Uterus (tissue), 4 donors: ENCODE data around the gene KLHL18. TPM values are rescaled to one million over a fixed set of nuclear protein-coding genes. Genes with fewer than 3 reads are reported as not detected.
"Not testable (repeated sequence)": the region's sequence is repeated elsewhere in the genome, so short reads cannot be mapped to it uniquely, and the experiment has no call there.

ENCODE experiments used
- DNase-seq, 2 donors: peaks; one replicate each; pipeline ENCODE4 v3.0.0-alpha.2; 2019 to 2020
- H3K27ac ChIP-seq, 2 donors: fragments of 200-600 bp; sonication (generic); 1 replicate in 1 of 2; 2 replicates in 1 of 2; pipeline ENCODE4 v1.5.1; 2016 to 2018
- H3K27me3 ChIP-seq, 2 donors: fragments of 200-600 bp; sonication (generic); one replicate each; pipeline ENCODE4 v1.5.1; 2018 to 2019; ENCODE audit warnings: control low read depth in 1 of 2
- H3K36me3 ChIP-seq, 2 donors: fragments of 200-600 bp; sonication (generic); one replicate each; pipeline ENCODE4 v1.5.1; 2019; ENCODE audit warnings: control low read depth in 1 of 2
- H3K4me1 ChIP-seq, 2 donors: fragments of 200-600 bp; sonication (generic); one replicate each; pipeline ENCODE4 v1.5.1; 2018 to 2019; ENCODE audit warnings: control low read depth in 1 of 2
- H3K4me3 ChIP-seq, 2 donors: fragments of 200-600 bp; sonication (generic); 1 replicate in 1 of 2; 2 replicates in 1 of 2; pipeline ENCODE4 v1.5.1; 2018 to 2019; ENCODE audit warnings: mild to moderate bottlenecking in 1 of 2
- H3K9me3 ChIP-seq, 2 donors: fragments of 200-600 bp; sonication (generic); one replicate each; pipeline ENCODE4 v1.5.1; 2019; ENCODE audit warnings: control low read depth in 1 of 2
- CTCF ChIP-seq, 4 experiments: fragments of 200-600 bp in 2 of 4; fragments of 450-650 bp in 2 of 4; sonication (generic) in 2 of 4; IDR thresholded peaks; one replicate each; pipeline ENCODE4 v1.5.1; 2016 to 2019; ENCODE audit warnings: antibody characterized with exemption in 4 of 4, mild to moderate bottlenecking in 2 of 4, moderate library complexity in 1 of 4
- POLR2A ChIP-seq, 2 donors: fragments of 450-650 bp; IDR thresholded peaks; one replicate each; pipeline ENCODE4 v1.6.1; 2016; ENCODE audit warnings: antibody characterized with exemption in 2 of 2, mild to moderate bottlenecking in 1 of 2, moderate library complexity in 1 of 2
- intact Hi-C: fragments of 100-400 bp; cut with DNase I; formaldehyde crosslinking; loops from one replicate; pipeline ENCODE4 v1.15.1; 2023; ENCODE audit warnings: low total_unique reads
- total RNA-seq, 4 donors: library from RNA; depleted of rRNA in 3 of 4; stranded (reverse); fragments of >200 nt in 3 of 4; gene quantifications; one replicate each; pipeline versions ENCODE4 v1.1.0 to v1.2.4, GENCODE V29; 2014 to 2023
- donor health status: DM: yes; HTN: yes; CAD: no.

The KLHL18 gene
- total RNA-seq, 4 donors from 2014 or later, result 1.3 to 32.9 (median 15.0) TPM

GRCh38 chr3:47314056-47314764 lies 31.5 kb downstream of the KLHL18 start:
- TF ChIP-seq POLR2A (IDR thresholded peaks at IDR 0.05) (no peak), CTCF (IDR thresholded peaks at IDR 0.05) (no peak)
- no peak for DNase-seq
- no peak overlapping the region for H3K4me3 ChIP-seq
- no peaks in the 10 kb centered on the region for H3K4me1 ChIP-seq
- no peaks in the 10 kb centered on the region for H3K9me3 ChIP-seq
- intact Hi-C loops, result no loop called here
- no peaks in the 10 kb centered on the region for H3K27me3 ChIP-seq
- H3K27ac ChIP-seq, result no peak overlapping the region
- H3K36me3 ChIP-seq, result peaks cover 0 to 2% of the 10 kb centered on the region in 2 donors

GRCh38 chr3:47315069-47315647 lies 32.4 kb downstream of the KLHL18 start:
- H3K9me3 ChIP-seq, result no peaks in the 10 kb centered on the region
- no peaks in the 10 kb centered on the region for H3K4me1 ChIP-seq
- DNase-seq, result no peak
- peaks cover 0 to 2% of the 10 kb centered on the region in 2 donors for H3K36me3 ChIP-seq
- no peak for TF ChIP-seq POLR2A (IDR thresholded peaks at IDR 0.05)
- TF ChIP-seq CTCF (IDR thresholded peaks at IDR 0.05), result no peak
- no peak overlapping the region for H3K27ac ChIP-seq
- H3K27me3 ChIP-seq, result no peaks in the 10 kb centered on the region
- intact Hi-C loops, result no loop called here
- H3K4me3 ChIP-seq, result no peak overlapping the region

- H3K9me3 ChIP-seq, H3K27me3 ChIP-seq, DNase-seq, H3K4me3 ChIP-seq, intact Hi-C loops, H3K36me3 ChIP-seq, H3K4me1 ChIP-seq, H3K27ac ChIP-seq: not testable (repeated sequence)
Measured at GRCh38 chr3:47316151-47316550, 33.4 kb downstream of the KLHL18 start.

DNA sequence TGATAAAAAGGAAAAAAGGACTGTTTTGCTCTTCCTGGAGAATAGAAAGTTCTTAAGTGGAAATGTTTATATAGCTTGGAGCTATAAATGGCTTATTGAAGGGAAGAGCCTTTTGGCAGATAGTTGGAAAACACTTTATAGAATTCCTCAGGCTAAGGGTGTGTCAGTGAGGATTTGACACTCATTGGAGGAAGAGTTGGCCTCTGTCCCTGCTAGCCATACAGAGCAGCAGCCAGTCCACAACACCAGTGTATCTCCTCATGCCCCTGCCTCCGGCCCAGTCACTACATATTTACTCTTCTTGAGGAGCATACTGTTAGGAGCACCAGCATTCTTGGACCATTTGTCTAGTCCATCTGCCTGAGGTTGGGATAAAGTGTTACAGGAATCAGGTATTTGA lies 36.2 kb downstream of the KLHL18 start:
- DNase-seq, result no peak
- TF ChIP-seq POLR2A (IDR thresholded peaks at IDR 0.05) (no peak), CTCF (IDR thresholded peaks at IDR 0.05) (no peak)
- no peaks in the 10 kb centered on the region for H3K9me3 ChIP-seq
- no peaks in the 10 kb centered on the region for H3K27me3 ChIP-seq
- H3K4me1 ChIP-seq, result no peaks in the 10 kb centered on the region
- peaks cover 0 to 2% of the 10 kb centered on the region in 2 donors for H3K36me3 ChIP-seq
- H3K27ac ChIP-seq, result no peak overlapping the region
- intact Hi-C loops, result no loop called here
- no peak overlapping the region for H3K4me3 ChIP-seq

DNA sequence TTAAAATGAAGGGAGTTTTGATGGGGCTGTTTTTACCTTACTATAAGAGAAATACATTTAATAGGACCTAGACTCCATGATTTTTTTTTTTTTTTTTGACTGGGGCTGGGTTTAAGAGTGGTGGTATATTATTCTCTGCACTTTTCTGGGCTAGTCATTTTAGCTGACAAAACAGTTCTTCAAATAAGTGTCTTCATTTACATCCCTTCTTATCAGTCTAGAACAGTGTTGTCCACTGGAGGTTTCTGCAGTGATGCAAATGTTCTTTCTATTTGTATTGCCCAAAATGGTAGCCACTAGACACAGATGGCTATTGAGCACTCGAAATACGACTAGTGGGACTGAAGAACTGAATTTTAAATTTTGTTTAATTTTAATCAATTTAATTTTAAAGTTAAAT lies 37.2 kb downstream of the KLHL18 start:
- Histone ChIP-seq H3K9me3 (no peaks in the 10 kb centered on the region), H3K4me1 (no peaks in the 10 kb centered on the region), H3K4me3 (no peak overlapping the region), H3K27me3 (no peaks in the 10 kb centered on the region), H3K36me3 (peaks cover 0 to 2% of the 10 kb centered on the region in 2 donors), H3K27ac (no peak overlapping the region)
- TF ChIP-seq CTCF (IDR thresholded peaks at IDR 0.05) (no peak), POLR2A (IDR thresholded peaks at IDR 0.05) (no peak)
- no peak for DNase-seq
- intact Hi-C loops, result no loop called here
